Measurements from ENCODE around the gene TRANK1.

DNA sequence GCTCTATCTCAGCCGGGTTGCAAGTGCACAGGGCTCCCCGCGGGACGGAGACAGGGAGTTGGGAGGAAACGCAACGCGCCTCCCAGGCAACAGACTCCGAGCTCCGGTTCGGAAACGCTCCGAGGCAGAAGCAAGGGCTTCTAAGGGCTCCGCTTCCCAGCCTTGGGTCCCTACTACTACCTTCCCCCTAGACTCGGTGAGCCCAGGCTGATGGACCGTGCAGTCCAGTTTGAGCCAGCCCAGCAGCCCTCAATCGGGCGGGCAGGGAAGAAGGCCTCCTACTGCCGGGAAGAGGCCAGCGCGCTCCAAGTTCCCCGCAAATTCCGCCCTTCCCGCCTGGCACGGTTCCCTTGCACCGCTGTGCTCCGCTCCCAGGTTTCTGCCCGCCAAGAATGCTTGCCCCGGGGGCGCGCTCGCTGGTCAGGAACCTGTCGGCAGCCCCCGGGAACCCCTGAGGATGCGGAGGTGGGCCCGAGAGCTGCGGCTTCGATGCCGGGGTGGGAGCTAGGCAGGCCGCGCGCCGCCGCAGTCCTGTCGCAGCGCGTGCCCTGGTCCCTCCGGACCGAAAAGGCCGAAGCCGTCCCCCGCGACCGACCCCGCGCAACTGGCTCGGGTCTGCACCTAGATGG, 728 bp downstream of the TRANK1 start:
- no peak for TF ChIP-seq CTCF (IDR thresholded peaks at IDR 0.05; ENCODE audit: low read length)
- no peak for TF ChIP-seq EZH2phosphoT487 (IDR thresholded peaks at IDR 0.05; ENCODE audit: low read length)

Data from MM.1S (cell line).